ENCODE data around the gene YWHAH.
"Not testable (repeated sequence)": the region's sequence is repeated elsewhere in the genome, so short reads cannot be mapped to it uniquely, and the experiment has no call there.

YWHAH gene

GRCh38 chr22:31977939-31978338 lies 33.6 kb downstream of the YWHAH start:
- Histone ChIP-seq H3K9me3 (ENCODE audit: insufficient read depth, low read length) (no peaks in the 10 kb centered on the region), H3K27me3 (ENCODE audit: low read length) (no peaks in the 10 kb centered on the region), H3F3A (ENCODE audit: insufficient read depth) (no peaks in the 10 kb centered on the region), H3K9ac (ENCODE audit: low read length) (no peak overlapping the region), H3K4me3 (ENCODE audit: insufficient read depth, low read length, poor library complexity, severe bottlenecking) (no peak overlapping the region), H3K4me2 (ENCODE audit: low read depth, low read length, poor library complexity, severe bottlenecking) (no peak overlapping the region), H4K20me1 (ENCODE audit: low read depth, low read length) (no peaks in the 10 kb centered on the region), H3K9me2 (replicated peaks; ENCODE audit: insufficient read depth, low read length) (no peaks in the 10 kb centered on the region), H3K27ac (ENCODE audit: low read depth, low read length) (no peak overlapping the region), H2AFZ (ENCODE audit: low read depth, low read length, severe bottlenecking) (no peak overlapping the region), H3K79me2 (ENCODE audit: insufficient read depth, low read length) (no peaks in the 10 kb centered on the region), H3K36me3 (ENCODE audit: low read length) (no peaks in the 10 kb centered on the region)
- TF ChIP-seq CTCF (IDR thresholded peaks at IDR 0.05; ENCODE audit: insufficient read depth, low read length, poor library complexity, severe bottlenecking) (no peak), EZH2phosphoT487 (conservative IDR thresholded peaks at IDR 0.05; ENCODE audit: low read length) (no peak)

GRCh38 chr22:31980628-31981027 lies 36.3 kb downstream of the YWHAH start:
- H3K9me2 ChIP-seq (replicated peaks; ENCODE audit: insufficient read depth, low read length), result no peaks in the 10 kb centered on the region
- no peak overlapping the region for H3K4me2 ChIP-seq (ENCODE audit: low read depth, low read length, poor library complexity, severe bottlenecking)
- no peaks in the 10 kb centered on the region for H3K79me2 ChIP-seq (ENCODE audit: insufficient read depth, low read length)
- H3K4me3 ChIP-seq (ENCODE audit: insufficient read depth, low read length, poor library complexity, severe bottlenecking), result no peak overlapping the region
- no peaks in the 10 kb centered on the region for H3K27me3 ChIP-seq (ENCODE audit: low read length)
- no peak overlapping the region for H3K9ac ChIP-seq (ENCODE audit: low read length)
- H3K27ac ChIP-seq (ENCODE audit: low read depth, low read length), result no peak overlapping the region
- H2AFZ ChIP-seq (ENCODE audit: low read depth, low read length, severe bottlenecking), result no peak overlapping the region
- TF ChIP-seq EZH2phosphoT487 (conservative IDR thresholded peaks at IDR 0.05; ENCODE audit: low read length) (no peak), CTCF (IDR thresholded peaks at IDR 0.05; ENCODE audit: insufficient read depth, low read length, poor library complexity, severe bottlenecking) (no peak)
- no peaks in the 10 kb centered on the region for H3K9me3 ChIP-seq (ENCODE audit: insufficient read depth, low read length)
- no peaks in the 10 kb centered on the region for H3F3A ChIP-seq (ENCODE audit: insufficient read depth)
- no peaks in the 10 kb centered on the region for H3K36me3 ChIP-seq (ENCODE audit: low read length)
- H4K20me1 ChIP-seq (ENCODE audit: low read depth, low read length), result no peaks in the 10 kb centered on the region

- not testable (repeated sequence) for H3K9ac ChIP-seq (ENCODE audit: low read length); H3K9me2 ChIP-seq (replicated peaks; ENCODE audit: insufficient read depth, low read length); H3F3A ChIP-seq (ENCODE audit: insufficient read depth); H3K36me3 ChIP-seq (ENCODE audit: low read length); H3K4me2 ChIP-seq (ENCODE audit: low read depth, low read length, poor library complexity, severe bottlenecking); H3K27me3 ChIP-seq (ENCODE audit: low read length); H4K20me1 ChIP-seq (ENCODE audit: low read depth, low read length); H3K27ac ChIP-seq (ENCODE audit: low read depth, low read length); H3K9me3 ChIP-seq (ENCODE audit: insufficient read depth, low read length); H2AFZ ChIP-seq (ENCODE audit: low read depth, low read length, severe bottlenecking); H3K79me2 ChIP-seq (ENCODE audit: insufficient read depth, low read length); H3K4me3 ChIP-seq (ENCODE audit: insufficient read depth, low read length, poor library complexity, severe bottlenecking)
These were observed 37.6 kb downstream of the YWHAH start for GRCh38 chr22:31981976-31982375.

GRCh38 chr22:31983911-31984656 lies 39.7 kb downstream of the YWHAH start:
- TF ChIP-seq CTCF (IDR thresholded peaks at IDR 0.05; ENCODE audit: insufficient read depth, low read length, poor library complexity, severe bottlenecking) (no peak), EZH2phosphoT487 (conservative IDR thresholded peaks at IDR 0.05; ENCODE audit: low read length) (no peak)
- Histone ChIP-seq H3F3A (ENCODE audit: insufficient read depth) (no peaks in the 10 kb centered on the region), H3K27ac (ENCODE audit: low read depth, low read length) (no peak overlapping the region), H3K4me2 (ENCODE audit: low read depth, low read length, poor library complexity, severe bottlenecking) (no peak overlapping the region), H3K9me2 (replicated peaks; ENCODE audit: insufficient read depth, low read length) (no peaks in the 10 kb centered on the region), H2AFZ (ENCODE audit: low read depth, low read length, severe bottlenecking) (no peak overlapping the region), H3K27me3 (ENCODE audit: low read length) (no peaks in the 10 kb centered on the region), H3K9ac (ENCODE audit: low read length) (no peak overlapping the region), H4K20me1 (ENCODE audit: low read depth, low read length) (no peaks in the 10 kb centered on the region), H3K9me3 (ENCODE audit: insufficient read depth, low read length) (no peaks in the 10 kb centered on the region), H3K36me3 (ENCODE audit: low read length) (no peaks in the 10 kb centered on the region), H3K79me2 (ENCODE audit: insufficient read depth, low read length) (no peaks in the 10 kb centered on the region), H3K4me3 (ENCODE audit: insufficient read depth, low read length, poor library complexity, severe bottlenecking) (no peak overlapping the region)
